Fibroblast of pulmonary artery (primary cell): ENCODE data around the gene TMEM51.

ENCODE experiments used
- DNase-seq: peaks from one replicate; pipeline ENCODE4 v3.0.0-alpha.2; 2010; ENCODE audit warnings: low read depth
- H3K4me3 ChIP-seq: replicated peaks from 2 replicates; pipeline ENCODE4 v1.5.1; 2011; ENCODE audit warnings: low read depth, mild to moderate bottlenecking, control low read depth, low read length, moderate library complexity
- CTCF ChIP-seq: IDR thresholded peaks from 2 replicates; pipeline ENCODE4 v1.5.1; 2011; ENCODE audit warnings: mild to moderate bottlenecking, control low read depth, low read length, inconsistent platforms; ENCODE audit errors: missing control alignments

Gene TMEM51

GRCh38 chr1:15207829-15208429 lies 54.4 kb downstream of the TMEM51 start:
- no peak overlapping the region for H3K4me3 ChIP-seq
- no peak for DNase-seq
- no peak for TF ChIP-seq CTCF

GRCh38 chr1:15210651-15211375 lies 57.3 kb downstream of the TMEM51 start:
- no peak for DNase-seq
- no peak overlapping the region for H3K4me3 ChIP-seq
- no peak for TF ChIP-seq CTCF

GRCh38 chr1:15211424-15211823 lies 57.9 kb downstream of the TMEM51 start:
- TF ChIP-seq CTCF, result no peak
- no peak overlapping the region for H3K4me3 ChIP-seq
- DNase-seq, result no peak

GRCh38 chr1:15212216-15212953 lies 58.8 kb downstream of the TMEM51 start:
- TF ChIP-seq CTCF, result no peak
- H3K4me3 ChIP-seq, result no peak overlapping the region

GRCh38 chr1:15212954-15213291 lies 59.4 kb downstream of the TMEM51 start:
- DNase-seq, result no peak
- no peak for TF ChIP-seq CTCF
- H3K4me3 ChIP-seq, result no peak overlapping the region

More at GRCh38 chr1:15212216-15212953, 58.8 kb downstream of the TMEM51 start:
- no peak for DNase-seq

GRCh38 chr1:15213341-15213821 lies 59.8 kb downstream of the TMEM51 start:
- peak; percentile 41 for DNase-seq
- no peak overlapping the region for H3K4me3 ChIP-seq

More at GRCh38 chr1:15213341-15213821, 59.8 kb downstream of the TMEM51 start:
- TF ChIP-seq CTCF, result no peak
